NCI-H1417 treated with DMSO at 0.1 percent for 48 hours (cell line): ENCODE results near the gene CRYBB1.

Source experiments
- DNase-seq: peaks from one replicate; lab custom pipeline; 2025; lab: John Stamatoyannopoulos, UW

The CRYBB1 gene

GRCh38 chr22:26606611-26607010 is 11.2 kb downstream of the CRYBB1 start:
- no peak for DNase-seq

DNA sequence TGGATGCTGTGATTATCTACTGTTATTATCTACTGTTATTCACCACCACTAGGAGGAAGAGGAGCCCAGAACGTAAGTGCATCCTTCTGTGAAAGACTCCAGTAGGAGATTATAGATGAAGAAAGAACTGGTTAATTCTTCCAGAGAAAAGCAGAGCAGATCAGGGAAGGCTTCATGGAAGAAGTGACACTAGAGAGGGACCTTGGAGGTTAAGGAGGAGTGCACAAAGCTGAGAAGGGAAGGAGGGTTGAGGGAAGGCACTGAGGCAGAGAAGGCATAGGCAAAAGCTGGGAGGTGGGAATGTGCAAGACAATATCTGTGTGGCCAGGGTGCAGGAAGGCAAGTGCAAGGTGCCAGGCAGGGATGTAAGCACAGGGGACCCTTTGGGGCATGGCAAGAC is 13.5 kb downstream of the CRYBB1 start:
- no peak for DNase-seq

- no peak for DNase-seq
These were observed 15.7 kb downstream of the CRYBB1 start for GRCh38 chr22:26602127-26602526.

DNA sequence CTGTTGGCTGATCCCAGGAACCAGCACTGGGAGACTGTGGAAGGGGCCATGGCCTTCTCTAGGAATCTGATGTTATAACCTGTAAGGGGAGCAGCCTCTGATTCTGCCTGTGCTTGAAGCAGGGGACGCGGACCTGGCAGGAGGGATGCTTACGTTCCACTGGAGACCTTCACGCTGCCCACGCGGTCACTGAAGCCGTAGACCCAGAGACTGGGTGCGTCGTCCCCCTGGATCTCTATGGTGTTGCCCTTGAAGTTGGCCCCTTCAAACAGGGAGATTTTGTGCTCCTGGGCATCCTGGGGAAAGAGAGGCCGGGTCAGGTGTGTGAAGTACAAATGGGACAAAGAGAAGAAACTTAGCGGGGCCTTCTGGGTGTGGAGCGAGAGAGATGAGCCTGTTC is 16.1 kb downstream of the CRYBB1 start:
- DNase-seq = no peak

- no peak for DNase-seq
These were observed 18.3 kb downstream of the CRYBB1 start for GRCh38 chr22:26599505-26599904.

- no peak for DNase-seq
These were observed 20.3 kb downstream of the CRYBB1 start for GRCh38 chr22:26597480-26597879.

- no peak for DNase-seq
These were observed 20.8 kb downstream of the CRYBB1 start for GRCh38 chr22:26597026-26597425.

GRCh38 chr22:26593763-26594162 is 24.1 kb downstream of the CRYBB1 start:
- DNase-seq = no peak

- DNase-seq = no peak
These were observed 25.4 kb downstream of the CRYBB1 start for GRCh38 chr22:26592421-26592891.

DNA sequence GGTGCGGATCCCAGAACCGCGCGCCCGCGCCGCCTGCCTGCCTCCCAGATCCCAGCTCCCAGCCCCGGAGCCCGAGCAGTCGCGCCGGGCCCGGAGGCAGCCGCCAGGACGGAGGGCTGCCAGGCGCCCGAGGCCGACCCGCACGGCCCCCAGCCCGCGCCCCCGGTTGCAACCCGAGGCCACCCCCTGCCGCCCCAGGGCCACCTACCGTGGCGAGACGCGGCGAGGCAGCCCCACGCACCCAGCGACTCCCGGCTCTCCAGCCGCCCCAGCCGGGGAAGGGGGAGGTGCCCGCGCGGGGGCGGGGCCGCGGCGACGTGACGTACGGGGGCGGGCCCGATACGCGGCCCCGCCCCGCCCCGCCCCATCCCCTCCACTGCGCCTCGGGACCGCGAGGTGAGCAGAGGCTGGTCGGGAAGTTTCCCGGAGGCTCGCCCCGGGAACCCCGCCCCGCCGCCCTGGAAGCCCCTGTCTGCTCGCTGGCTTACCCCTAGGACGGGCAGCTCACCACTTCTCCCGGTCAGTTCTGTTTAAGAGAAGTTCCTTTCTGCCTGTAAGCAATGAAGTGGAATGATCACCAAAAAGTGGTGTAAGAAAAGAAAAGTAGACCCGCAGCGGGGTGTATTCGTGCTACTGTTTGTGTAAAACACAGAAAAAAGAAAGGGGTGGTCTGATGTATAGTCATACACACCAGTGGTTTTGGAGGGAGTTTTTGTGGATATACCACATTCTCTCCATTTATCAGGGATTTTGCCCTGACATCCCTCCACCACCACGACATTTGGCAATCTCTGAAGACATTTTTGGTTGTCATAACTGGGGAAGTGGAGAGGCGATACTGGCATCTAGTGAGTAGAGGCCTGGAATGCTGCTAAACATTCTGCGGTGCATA is 27.7 kb downstream of the CRYBB1 start, which contains the start of gene TPST2:
Gene TPST2 (minus strand): TSS at position 288 of the 892 bp plus-strand sequence. CDS start 48,502 bp downstream, outside the sequence.
- no peak for DNase-seq

- DNase-seq = no peak
These were observed 28.4 kb downstream of the CRYBB1 start for GRCh38 chr22:26589367-26589844.

GRCh38 chr22:26588729-26589366 is 29.0 kb downstream of the CRYBB1 start:
- DNase-seq = no peak

GRCh38 chr22:26587991-26588613 is 29.7 kb downstream of the CRYBB1 start:
- no peak for DNase-seq

- no peak for DNase-seq
These were observed 31.1 kb downstream of the CRYBB1 start for GRCh38 chr22:26586556-26587325.

- DNase-seq = no peak
These were observed 32.6 kb downstream of the CRYBB1 start for GRCh38 chr22:26585104-26585790.

GRCh38 chr22:26584010-26584409 is 33.8 kb downstream of the CRYBB1 start:
- DNase-seq = no peak

- no peak for DNase-seq
These were observed 36.1 kb downstream of the CRYBB1 start for GRCh38 chr22:26581633-26582168.

GRCh38 chr22:26581026-26581425 is 36.8 kb downstream of the CRYBB1 start:
- DNase-seq = no peak

GRCh38 chr22:26580240-26580962 is 37.4 kb downstream of the CRYBB1 start:
- DNase-seq = no peak

- no peak for DNase-seq
These were observed 38.4 kb downstream of the CRYBB1 start for GRCh38 chr22:26579331-26579886.
